Right cardiac atrium (tissue), 5 donors: ENCODE data around the gene IL19. TPM values are rescaled to one million over a fixed set of nuclear protein-coding genes. Genes with fewer than 3 reads are reported as not detected.

Source experiments
- ATAC-seq, 2 donors: fragments of 200-7000 bp; cut with Tn5 transposase; one replicate each; pipeline versions ENCODE4 v1.8.0 to v1.9.1; 2020; ENCODE audit warnings: moderate library complexity in 2 of 2, mild to moderate bottlenecking in 1 of 2
- DNase-seq, 3 donors: peaks; one replicate each; pipeline ENCODE4 v3.0.0-alpha.2; 2020
- H3K27ac ChIP-seq: one replicate; pipeline ENCODE4 v1.5.1; 2013; ENCODE audit warnings: mild to moderate bottlenecking, low read length, control low read depth, moderate library complexity
- H3K27me3 ChIP-seq: one replicate; pipeline ENCODE4 v1.6.1; 2013; ENCODE audit not compliant: control insufficient read depth, insufficient read depth
- H3K4me1 ChIP-seq: one replicate; pipeline ENCODE4 v1.6.1; 2013; ENCODE audit warnings: low read length; ENCODE audit not compliant: control insufficient read depth, insufficient read depth
- H3K4me3 ChIP-seq: one replicate; pipeline ENCODE4 v1.5.1; 2013; ENCODE audit warnings: low read length, control low read depth
- H3K9me3 ChIP-seq: one replicate; pipeline ENCODE4 v1.6.1; 2013; ENCODE audit warnings: low read length; ENCODE audit not compliant: control insufficient read depth
- WGBS: extraction: QIAGEN DNeasy Blood & Tissue Kit; methylation state at CpG from one replicate; pipeline ENCODE4 v1.1.7; 2013; 5-methylcytosine and 5-hydroxymethylcytosine counted together
- intact Hi-C, 4 donors: fragments of 100-400 bp; cut with DNase I; formaldehyde crosslinking; loops; one replicate each; pipeline versions ENCODE4 v1.11.0 to v1.14.0; 2022 to 2023
- polyA plus RNA-seq: library from polyadenylated mRNA; stranded (reverse); fragments of 200-250 nt; gene quantifications from one replicate; pipeline ENCODE4 v1.2.3, GENCODE V29; 2013
- total RNA-seq, 4 donors: library from RNA; stranded (reverse); fragmentation: NEBNext Ultra II Directional; extraction: Animal tissue kit (Norgen Biotek cat#: 25700); gene quantifications; one replicate each; pipeline ENCODE4 v1.2.1, GENCODE V29; 2021
- donor health status: healthy with polysubstance abuse.
- donor health status: DM: no; HTN: yes; CAD: no.
- donor health status: DM: no; HTN: no; CAD: no.
- donor health status: DM: no; HTN: yes; CAD: no; lungs with severe emphysema.
- donor health status: DM: yes; HTN: yes; CAD: no.

IL19 gene
- total and polyA plus RNA-seq, 5 donors, result not detected

GRCh38 chr1:206729507-206729906 lies 41.1 kb upstream of the IL19 start:
- no peak for ATAC-seq
- Histone ChIP-seq H3K4me3 (no peak overlapping the region), H3K27me3 (no peaks in the 10 kb centered on the region), H3K9me3 (no peaks in the 10 kb centered on the region), H3K4me1 (peaks cover 19% of the 10 kb centered on the region), H3K27ac (no peak overlapping the region)
- WGBS, result 91% methylated on average over 3 of the region's 3 CpGs
- DNase-seq, result no peak
- intact Hi-C loops, result loop anchor here (5.0 to 10.0 kb wide), 3 partner anchors 75 to 185 kb away; no protein-coding TSS in a partner anchor

- no peak for ATAC-seq
- Histone ChIP-seq H3K27me3 (no peaks in the 10 kb centered on the region), H3K27ac (no peak overlapping the region), H3K4me1 (peaks cover 19% of the 10 kb centered on the region), H3K9me3 (no peaks in the 10 kb centered on the region), H3K4me3 (no peak overlapping the region)
- intact Hi-C loops, result loop anchor here in 2 of 4 donors (10.0 kb wide), 2 partner anchors 98 to 182 kb away; partner anchors contain the start of gene DYRK3 (in 1 of the 2)
- WGBS, result 82% methylated on average over 11 of the region's 11 CpGs
- DNase-seq, result no peak
Measured at GRCh38 chr1:206732508-206732907, 38.1 kb upstream of the IL19 start.

- ATAC-seq, result no peak
- H3K27ac ChIP-seq, result no peak overlapping the region
- H3K4me1 ChIP-seq, result peaks cover 22% of the 10 kb centered on the region
- no peaks in the 10 kb centered on the region for H3K27me3 ChIP-seq
- H3K9me3 ChIP-seq, result no peaks in the 10 kb centered on the region
- DNase-seq, result no peak
- intact Hi-C loops, result loop anchor here in 2 of 4 donors (10.0 kb wide), 2 partner anchors 98 to 182 kb away; partner anchors contain the start of gene DYRK3 (in 1 of the 2)
- WGBS, result 83% methylated on average over 11 of the region's 11 CpGs
- no peak overlapping the region for H3K4me3 ChIP-seq
Measured at GRCh38 chr1:206732992-206733391, 37.6 kb upstream of the IL19 start.

- peaks cover 25% of the 10 kb centered on the region for H3K4me1 ChIP-seq
- peak; percentile 41 to 82 (median 76) for DNase-seq
- peak; percentile 30 to 31 for ATAC-seq
- intact Hi-C loops, result loop anchor here in 3 of 4 donors (5.0 to 10.0 kb wide), 3 partner anchors 68 to 180 kb away; partner anchors contain the start of gene DYRK3 (in 1 of the 3)
- H3K9me3 ChIP-seq, result no peaks in the 10 kb centered on the region
- peak overlapping the region; percentile 18 for H3K27ac ChIP-seq
- no peak overlapping the region for H3K4me3 ChIP-seq
- no peaks in the 10 kb centered on the region for H3K27me3 ChIP-seq
- WGBS, result 72% methylated on average over 9 of the region's 9 CpGs
Measured at GRCh38 chr1:206734499-206735142, 36.0 kb upstream of the IL19 start.

- intact Hi-C loops, result loop anchor here in 3 of 4 donors (5.0 to 10.0 kb wide), 3 partner anchors 67 to 179 kb away; partner anchors contain the start of gene DYRK3 (in 1 of the 3)
- peaks cover 25% of the 10 kb centered on the region for H3K4me1 ChIP-seq
- no peak overlapping the region for H3K27ac ChIP-seq
- H3K4me3 ChIP-seq, result no peak overlapping the region
- DNase-seq, result peak in 1 of 3 donors; percentile 71
- no peaks in the 10 kb centered on the region for H3K27me3 ChIP-seq
- no peak for ATAC-seq
- no peaks in the 10 kb centered on the region for H3K9me3 ChIP-seq
- 54% methylated on average over 5 of the region's 5 CpGs for WGBS
Measured at GRCh38 chr1:206735553-206736031, 35.0 kb upstream of the IL19 start.

GRCh38 chr1:206736878-206737728 lies 33.5 kb upstream of the IL19 start:
- no peak overlapping the region for H3K4me3 ChIP-seq
- no peaks in the 10 kb centered on the region for H3K27me3 ChIP-seq
- peaks cover 25% of the 10 kb centered on the region for H3K4me1 ChIP-seq
- 77% methylated on average over 14 of the region's 14 CpGs for WGBS
- peak; percentile 14 to 46 for ATAC-seq
- peak overlapping the region; percentile 57 for H3K27ac ChIP-seq
- intact Hi-C loops, result loop anchor here in 3 of 4 donors (5.0 to 10.0 kb wide), 3 partner anchors 65 to 178 kb away; partner anchors contain the start of gene DYRK3 (in 1 of the 3)
- H3K9me3 ChIP-seq, result no peaks in the 10 kb centered on the region
- peak in 1 of 3 donors; percentile 43 for DNase-seq

GRCh38 chr1:206737729-206738201 lies 32.8 kb upstream of the IL19 start:
- peak overlapping the region; percentile 57 for H3K27ac ChIP-seq

GRCh38 chr1:206738370-206739366 lies 31.9 kb upstream of the IL19 start:
- Histone ChIP-seq H3K4me3 (no peak overlapping the region), H3K9me3 (no peaks in the 10 kb centered on the region), H3K27me3 (no peaks in the 10 kb centered on the region), H3K4me1 (peaks cover 25% of the 10 kb centered on the region), H3K27ac (no peak overlapping the region)
- intact Hi-C loops, result loop anchor here in 3 of 4 donors (5.0 to 10.0 kb wide), 3 partner anchors 64 to 176 kb away; partner anchors contain the start of gene DYRK3 (in 1 of the 3)
- WGBS, result 56% methylated on average over 3 of the region's 3 CpGs
- no peak for DNase-seq
- no peak for ATAC-seq

More at GRCh38 chr1:206737729-206738201, 32.8 kb upstream of the IL19 start:
- Histone ChIP-seq H3K9me3 (no peaks in the 10 kb centered on the region), H3K27me3 (no peaks in the 10 kb centered on the region), H3K4me3 (no peak overlapping the region), H3K4me1 (peaks cover 25% of the 10 kb centered on the region)
- ATAC-seq (peak; percentile 34 to 46), DNase-seq (peak in 1 of 3 donors; percentile 61)
- WGBS, result 17% methylated on average over 3 of the region's 3 CpGs
- intact Hi-C loops, result loop anchor here in 3 of 4 donors (5.0 to 10.0 kb wide), 3 partner anchors 65 to 177 kb away; partner anchors contain the start of gene DYRK3 (in 1 of the 3)

- Histone ChIP-seq H3K4me3 (no peak overlapping the region), H3K9me3 (no peaks in the 10 kb centered on the region), H3K27ac (no peak overlapping the region), H3K4me1 (peaks cover 25% of the 10 kb centered on the region), H3K27me3 (no peaks in the 10 kb centered on the region)
- intact Hi-C loops, result loop anchor here in 3 of 4 donors (5.0 to 10.0 kb wide), 3 partner anchors 63 to 175 kb away; partner anchors contain the start of gene DYRK3 (in 1 of the 3)
- WGBS, result 35% methylated on average over 5 of the region's 5 CpGs
- peak in 1 of 2 donors; percentile 19 for ATAC-seq
- DNase-seq, result no peak
Measured at GRCh38 chr1:206739411-206740076, 31.0 kb upstream of the IL19 start.
